Chondrocyte (in vitro differentiated cells): ENCODE measurements around the gene SH3BP5. TPM values are rescaled to one million over a fixed set of nuclear protein-coding genes. Genes with fewer than 3 reads are reported as not detected.

ENCODE experiments used
- DNase-seq: peaks from one replicate; pipeline ENCODE4 v3.0.0; 2021; ENCODE audit warnings: mixed read lengths, low spot score
- H3K27ac Mint-ChIP-seq: one replicate; pipeline ENCODE4 v1.8.0; 2021; ENCODE audit warnings: mild to moderate bottlenecking, moderate library complexity, mixed read lengths; ENCODE audit not compliant: unreplicated experiment
- H3K27me3 Mint-ChIP-seq: 2 replicates; pipeline ENCODE4 v1.8.0; 2021; ENCODE audit warnings: low read depth, mixed read lengths
- H3K36me3 Mint-ChIP-seq: 2 replicates; pipeline ENCODE4 v1.8.0; 2021; ENCODE audit warnings: low read depth, mixed read lengths
- H3K4me1 Mint-ChIP-seq: 2 replicates; pipeline ENCODE4 v1.8.0; 2021; ENCODE audit warnings: low read depth, mild to moderate bottlenecking, mixed read lengths
- H3K4me3 Mint-ChIP-seq: one replicate; pipeline ENCODE4 v1.8.0; 2021; ENCODE audit warnings: mild to moderate bottlenecking, moderate library complexity, mixed read lengths; ENCODE audit not compliant: unreplicated experiment
- H3K9me3 Mint-ChIP-seq: 2 replicates; pipeline ENCODE4 v1.8.0; 2021; ENCODE audit warnings: low read depth, mixed read lengths
- total RNA-seq: library from RNA; stranded (reverse); gene quantifications from 3 replicates; pipeline ENCODE4 v1.2.1, GENCODE V29; 2021
- TF ChIP-seq, protein P1 (sequence below): fragments of 200-600 bp; sonication (generic); IDR thresholded peaks from 2 replicates; pipeline ENCODE4 v1.5.0; 2021; ENCODE audit warnings: antibody characterized with exemption, mild to moderate bottlenecking, moderate library complexity

Gene SH3BP5
- total RNA-seq, 1 donor from 2014 or later, result 13.5 TPM

DNA sequence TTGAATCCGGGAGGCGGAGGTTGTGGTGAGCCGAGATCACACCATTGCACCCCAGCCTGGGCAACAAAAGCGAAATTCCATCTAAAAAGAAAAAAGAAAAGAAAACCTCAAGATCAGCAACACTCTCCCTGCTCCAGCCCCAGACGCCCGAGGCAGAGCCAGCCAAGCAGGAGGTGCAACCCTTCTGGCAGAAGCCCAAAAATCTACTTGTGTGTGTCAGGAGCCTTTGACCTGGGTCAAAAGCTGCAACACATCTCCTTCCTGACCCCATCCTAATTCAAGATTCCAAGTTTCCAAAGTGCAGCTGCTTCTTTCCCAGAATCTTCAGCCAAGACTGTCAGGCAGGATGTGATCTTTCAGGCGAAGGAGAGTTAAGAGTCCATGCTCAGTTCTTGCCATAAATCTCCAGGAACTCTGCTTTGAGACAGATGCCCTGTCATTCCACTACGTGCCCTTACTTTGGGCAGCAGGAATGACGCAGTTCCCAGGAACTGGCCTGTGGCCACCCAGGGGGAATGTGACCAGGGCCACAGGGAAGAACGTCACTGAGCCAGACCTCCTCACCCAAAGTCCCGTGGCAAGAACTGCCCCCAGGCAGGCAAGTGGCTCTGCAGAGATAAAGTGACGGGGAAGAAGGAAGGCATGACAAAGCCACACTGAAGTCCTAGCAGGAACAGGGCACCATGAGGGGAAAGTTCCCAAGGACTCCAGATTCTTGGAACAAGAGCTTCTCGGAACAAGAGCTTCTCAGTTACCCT lies 39.4 kb downstream of the SH3BP5 start:
- peaks cover 4% of the 10 kb centered on the region for H3K9me3 Mint-ChIP-seq
- H3K27me3 Mint-ChIP-seq, result no peaks in the 10 kb centered on the region
- H3K27ac Mint-ChIP-seq, result peak overlapping the region; percentile 45
- H3K4me3 Mint-ChIP-seq, result no peak overlapping the region
- no peak for DNase-seq
- H3K4me1 Mint-ChIP-seq, result peaks cover 16% of the 10 kb centered on the region
- TF ChIP-seq, protein P1, sequence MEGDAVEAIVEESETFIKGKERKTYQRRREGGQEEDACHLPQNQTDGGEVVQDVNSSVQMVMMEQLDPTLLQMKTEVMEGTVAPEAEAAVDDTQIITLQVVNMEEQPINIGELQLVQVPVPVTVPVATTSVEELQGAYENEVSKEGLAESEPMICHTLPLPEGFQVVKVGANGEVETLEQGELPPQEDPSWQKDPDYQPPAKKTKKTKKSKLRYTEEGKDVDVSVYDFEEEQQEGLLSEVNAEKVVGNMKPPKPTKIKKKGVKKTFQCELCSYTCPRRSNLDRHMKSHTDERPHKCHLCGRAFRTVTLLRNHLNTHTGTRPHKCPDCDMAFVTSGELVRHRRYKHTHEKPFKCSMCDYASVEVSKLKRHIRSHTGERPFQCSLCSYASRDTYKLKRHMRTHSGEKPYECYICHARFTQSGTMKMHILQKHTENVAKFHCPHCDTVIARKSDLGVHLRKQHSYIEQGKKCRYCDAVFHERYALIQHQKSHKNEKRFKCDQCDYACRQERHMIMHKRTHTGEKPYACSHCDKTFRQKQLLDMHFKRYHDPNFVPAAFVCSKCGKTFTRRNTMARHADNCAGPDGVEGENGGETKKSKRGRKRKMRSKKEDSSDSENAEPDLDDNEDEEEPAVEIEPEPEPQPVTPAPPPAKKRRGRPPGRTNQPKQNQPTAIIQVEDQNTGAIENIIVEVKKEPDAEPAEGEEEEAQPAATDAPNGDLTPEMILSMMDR, result no peak
- no peaks in the 10 kb centered on the region for H3K36me3 Mint-ChIP-seq

- peak overlapping the region; percentile 62 for H3K27ac Mint-ChIP-seq
- TF ChIP-seq, protein P1, result no peak
- H3K36me3 Mint-ChIP-seq, result no peaks in the 10 kb centered on the region
- DNase-seq, result no peak
- H3K9me3 Mint-ChIP-seq, result peaks cover 4% of the 10 kb centered on the region
- no peak overlapping the region for H3K4me3 Mint-ChIP-seq
- H3K27me3 Mint-ChIP-seq, result no peaks in the 10 kb centered on the region
- H3K4me1 Mint-ChIP-seq, result peaks cover 16% of the 10 kb centered on the region
Measured at GRCh38 chr3:15291589-15292541, 40.5 kb downstream of the SH3BP5 start.

DNA sequence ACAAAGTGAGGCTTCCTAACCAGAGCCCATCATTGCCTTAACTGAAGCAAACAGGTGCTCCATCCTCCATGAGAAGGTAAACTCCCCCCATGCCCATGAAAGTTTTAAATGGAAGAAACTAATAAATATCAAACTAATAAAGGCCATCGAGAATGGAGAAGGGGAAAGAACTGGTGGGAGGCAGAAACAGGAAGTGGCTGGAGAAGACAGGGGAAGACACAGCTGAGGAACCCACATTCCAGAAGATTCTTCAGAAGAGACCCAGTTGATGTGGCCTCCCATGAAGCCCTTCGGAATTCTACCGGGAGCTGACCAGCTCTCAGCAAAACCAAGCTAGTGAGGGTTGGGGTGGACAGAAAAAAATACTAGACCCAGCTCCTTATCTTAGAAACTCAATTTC lies 41.6 kb downstream of the SH3BP5 start:
- no peak for DNase-seq
- Mint-ChIP-seq H3K4me3 (no peak overlapping the region), H3K27ac (no peak overlapping the region), H3K9me3 (peaks cover 4% of the 10 kb centered on the region), H3K4me1 (peaks cover 16% of the 10 kb centered on the region), H3K36me3 (no peaks in the 10 kb centered on the region), H3K27me3 (no peaks in the 10 kb centered on the region)
- TF ChIP-seq, protein P1, result no peak

DNA sequence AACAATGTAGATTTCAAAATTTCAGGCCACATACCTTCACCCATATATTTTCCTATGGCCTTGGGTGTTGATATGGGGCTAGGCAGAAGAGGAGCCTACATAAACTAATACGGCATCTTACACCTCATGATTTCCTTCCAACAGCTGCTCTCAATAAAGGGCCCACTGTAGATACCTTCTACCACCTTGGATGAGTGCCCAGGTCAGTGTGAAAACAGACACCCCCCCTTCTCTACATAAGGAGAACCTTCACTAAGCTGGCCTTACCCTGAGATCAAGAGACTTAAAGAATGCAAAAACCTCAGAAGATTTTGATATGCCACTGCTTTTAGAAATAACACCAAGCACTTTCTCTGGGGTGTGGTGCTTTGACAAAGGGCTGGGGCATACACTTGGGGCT lies 42.7 kb downstream of the SH3BP5 start:
- no peaks in the 10 kb centered on the region for H3K36me3 Mint-ChIP-seq
- no peaks in the 10 kb centered on the region for H3K27me3 Mint-ChIP-seq
- peaks cover 16% of the 10 kb centered on the region for H3K4me1 Mint-ChIP-seq
- TF ChIP-seq, protein P1, result no peak
- DNase-seq, result no peak
- no peak overlapping the region for H3K27ac Mint-ChIP-seq
- no peak overlapping the region for H3K4me3 Mint-ChIP-seq
- no peaks in the 10 kb centered on the region for H3K9me3 Mint-ChIP-seq

- DNase-seq, result no peak
- no peak overlapping the region for H3K4me3 Mint-ChIP-seq
- TF ChIP-seq, protein P1, result no peak
- no peak overlapping the region for H3K27ac Mint-ChIP-seq
- no peaks in the 10 kb centered on the region for H3K9me3 Mint-ChIP-seq
- H3K27me3 Mint-ChIP-seq, result no peaks in the 10 kb centered on the region
- peaks cover 16% of the 10 kb centered on the region for H3K4me1 Mint-ChIP-seq
- no peaks in the 10 kb centered on the region for H3K36me3 Mint-ChIP-seq
Measured at GRCh38 chr3:15288331-15289035, 43.9 kb downstream of the SH3BP5 start.
